Aorta (tissue), 5 donors: Measurements from ENCODE around the gene SMYD3. TPM values are rescaled to one million over a fixed set of nuclear protein-coding genes. Genes with fewer than 3 reads are reported as not detected.

Experiments
- ATAC-seq: fragments of 200-7000 bp; cut with Tn5 transposase; one replicate; pipeline ENCODE4 v1.9.1; 2022; ENCODE audit warnings: moderate library complexity; ENCODE audit not compliant: low FRiP score
- DNase-seq, 2 donors: peaks; one replicate each; pipeline ENCODE4 v3.0.0-alpha.2; 2020
- H3K27ac ChIP-seq, 2 donors: one replicate each; pipeline ENCODE4 v1.5.1; 2013; ENCODE audit warnings: low read length in 2 of 2, mild to moderate bottlenecking in 2 of 2, moderate library complexity in 2 of 2, control low read depth in 1 of 2, inconsistent platforms in 1 of 2, low read depth in 1 of 2
- H3K27me3 ChIP-seq, 2 donors: one replicate each; pipeline ENCODE4 v1.6.1; 2013; ENCODE audit warnings: control low read depth in 1 of 2, low read length in 1 of 2, mild to moderate bottlenecking in 1 of 2, moderate library complexity in 1 of 2; ENCODE audit not compliant: insufficient read depth in 2 of 2, control insufficient read depth in 1 of 2
- H3K36me3 ChIP-seq, 2 donors: one replicate each; pipeline ENCODE4 v1.6.1; 2013; ENCODE audit warnings: control low read depth in 1 of 2, low read length in 1 of 2, mild to moderate bottlenecking in 1 of 2; ENCODE audit not compliant: insufficient read depth in 2 of 2, control insufficient read depth in 1 of 2
- H3K4me1 ChIP-seq, 2 donors: one replicate each; pipeline ENCODE4 v1.6.1; 2013; ENCODE audit warnings: low read length in 2 of 2, control low read depth in 1 of 2, mild to moderate bottlenecking in 1 of 2, moderate library complexity in 1 of 2; ENCODE audit not compliant: insufficient read depth in 2 of 2, control insufficient read depth in 1 of 2
- H3K4me3 ChIP-seq, 2 donors: one replicate each; pipeline ENCODE4 v1.5.1; 2013; ENCODE audit warnings: low read length in 2 of 2, control low read depth in 1 of 2, mild to moderate bottlenecking in 1 of 2
- H3K9me3 ChIP-seq: one replicate; pipeline ENCODE4 v1.6.1; 2013; ENCODE audit warnings: mild to moderate bottlenecking, low read length; ENCODE audit not compliant: control insufficient read depth
- WGBS, 2 donors: extraction: QIAGEN DNeasy Blood & Tissue Kit; methylation state at CpG; one replicate each; pipeline ENCODE4 v1.1.7; 2013; 5-methylcytosine and 5-hydroxymethylcytosine counted together
- intact Hi-C, 2 donors: fragments of 100-400 bp; cut with DNase I; formaldehyde crosslinking; loops; one replicate each; pipeline versions ENCODE4 v1.14.2 to v1.15.0; 2022
- polyA plus RNA-seq, 2 donors: library from polyadenylated mRNA; stranded (reverse); fragments of 200-250 nt; gene quantifications; one replicate each; pipeline ENCODE4 v1.2.3, GENCODE V29; 2013
- total RNA-seq, 2 donors: library from RNA; stranded (reverse); fragmentation: NEBNext Ultra II Directional; extraction: Animal tissue kit (Norgen Biotek cat#: 25700); gene quantifications; one replicate each; pipeline ENCODE4 v1.2.1, GENCODE V29; 2021
- donor health status: healthy with polysubstance abuse.
- donor health status: Bipolar disorder and iron deficiency.
- donor health status: DM: no; HTN: no; CAD: no.
- donor health status: DM: no; HTN: no; CAD: no.
- donor health status: DM: yes; HTN: yes; CAD: no.

SMYD3 gene
- total and polyA plus RNA-seq, 4 donors = 6.0 to 29.1 (median 11.1) TPM

GRCh38 chr1:245774196-245774595 lies 732.9 kb downstream of the SMYD3 start:
- no peaks in the 10 kb centered on the region for H3K4me1 ChIP-seq
- 84 to 90% methylated on average over 2 of the region's 2 CpGs for WGBS, 2 donors
- no peak overlapping the region for H3K27ac ChIP-seq
- no peaks in the 10 kb centered on the region for H3K27me3 ChIP-seq
- intact Hi-C loops = no loop called here
- H3K4me3 ChIP-seq = no peak overlapping the region
- no peak for ATAC-seq
- no peaks in the 10 kb centered on the region for H3K36me3 ChIP-seq
- no peaks in the 10 kb centered on the region for H3K9me3 ChIP-seq
- DNase-seq = no peak

- DNase-seq (no peak), ATAC-seq (no peak)
- Histone ChIP-seq H3K9me3 (peaks cover 1% of the 10 kb centered on the region), H3K36me3 (no peaks in the 10 kb centered on the region), H3K4me3 (no peak overlapping the region), H3K4me1 (no peaks in the 10 kb centered on the region), H3K27ac (no peak overlapping the region), H3K27me3 (no peaks in the 10 kb centered on the region)
- 95 to 96% methylated on average over 3 of the region's 3 CpGs for WGBS, 2 donors
- intact Hi-C loops = no loop called here
These were observed 733.7 kb downstream of the SMYD3 start for GRCh38 chr1:245773344-245773743.

GRCh38 chr1:245772739-245773138 lies 734.3 kb downstream of the SMYD3 start:
- H3K4me3 ChIP-seq = no peak overlapping the region
- no peaks in the 10 kb centered on the region for H3K27me3 ChIP-seq
- WGBS, 2 donors = 83 to 87% methylated on average over 1 of the region's 1 CpG
- no peak for ATAC-seq
- H3K36me3 ChIP-seq = peaks cover 0 to 2% of the 10 kb centered on the region in 2 donors
- intact Hi-C loops = no loop called here
- DNase-seq = no peak
- no peaks in the 10 kb centered on the region for H3K4me1 ChIP-seq
- no peak overlapping the region for H3K27ac ChIP-seq
- peaks cover 1% of the 10 kb centered on the region for H3K9me3 ChIP-seq

- H3K27me3 ChIP-seq = no peaks in the 10 kb centered on the region
- H3K27ac ChIP-seq = no peak overlapping the region
- ATAC-seq = no peak
- 99 to 100% methylated on average over 1 of the region's 1 CpG for WGBS, 2 donors
- DNase-seq = no peak
- peaks cover 1% of the 10 kb centered on the region for H3K9me3 ChIP-seq
- peaks cover 0 to 2% of the 10 kb centered on the region in 2 donors for H3K36me3 ChIP-seq
- H3K4me3 ChIP-seq = no peak overlapping the region
- intact Hi-C loops = no loop called here
- H3K4me1 ChIP-seq = no peaks in the 10 kb centered on the region
These were observed 734.8 kb downstream of the SMYD3 start for GRCh38 chr1:245772325-245772724.

GRCh38 chr1:245771511-245772281 lies 735.4 kb downstream of the SMYD3 start:
- no peaks in the 10 kb centered on the region for H3K4me1 ChIP-seq
- H3K4me3 ChIP-seq = no peak overlapping the region
- peaks cover 1% of the 10 kb centered on the region for H3K9me3 ChIP-seq
- H3K36me3 ChIP-seq = peaks cover 0 to 2% of the 10 kb centered on the region in 2 donors
- intact Hi-C loops = no loop called here
- ATAC-seq (no peak), DNase-seq (no peak)
- no peaks in the 10 kb centered on the region for H3K27me3 ChIP-seq
- WGBS, 2 donors = 31 to 40% methylated on average over 5 of the region's 5 CpGs
- H3K27ac ChIP-seq = no peak overlapping the region

- Histone ChIP-seq H3K27ac (no peak overlapping the region), H3K27me3 (no peaks in the 10 kb centered on the region), H3K4me1 (no peaks in the 10 kb centered on the region), H3K36me3 (peaks cover 0 to 2% of the 10 kb centered on the region in 2 donors), H3K4me3 (no peak overlapping the region), H3K9me3 (peaks cover 1% of the 10 kb centered on the region)
- WGBS, 2 donors = 97 to 100% methylated on average over 2 of the region's 2 CpGs
- DNase-seq (no peak), ATAC-seq (no peak)
- intact Hi-C loops = no loop called here
These were observed 736.9 kb downstream of the SMYD3 start for GRCh38 chr1:245770156-245770555.

GRCh38 chr1:245768596-245768995 lies 738.5 kb downstream of the SMYD3 start:
- peaks cover 1% of the 10 kb centered on the region for H3K9me3 ChIP-seq
- H3K4me1 ChIP-seq = no peaks in the 10 kb centered on the region
- DNase-seq (no peak), ATAC-seq (no peak)
- H3K27me3 ChIP-seq = no peaks in the 10 kb centered on the region
- 93 to 94% methylated on average over 4 of the region's 4 CpGs for WGBS, 2 donors
- no peak overlapping the region for H3K27ac ChIP-seq
- H3K4me3 ChIP-seq = no peak overlapping the region
- peaks cover 0 to 2% of the 10 kb centered on the region in 2 donors for H3K36me3 ChIP-seq
- intact Hi-C loops = no loop called here

GRCh38 chr1:245765230-245766000 lies 741.7 kb downstream of the SMYD3 start:
- H3K27me3 ChIP-seq = no peaks in the 10 kb centered on the region
- no peak for ATAC-seq
- no peak overlapping the region for H3K4me3 ChIP-seq
- peaks cover 0 to 2% of the 10 kb centered on the region in 2 donors for H3K36me3 ChIP-seq
- H3K9me3 ChIP-seq = peaks cover 2% of the 10 kb centered on the region
- no peak for DNase-seq
- no peak overlapping the region for H3K27ac ChIP-seq
- intact Hi-C loops = no loop called here
- WGBS, 2 donors = 79 to 80% methylated on average over 10 of the region's 10 CpGs
- H3K4me1 ChIP-seq = no peaks in the 10 kb centered on the region
